HFFc6 (cell line): ENCODE data around the gene ZNF618. TPM values are rescaled to one million over a fixed set of nuclear protein-coding genes. Genes with fewer than 3 reads are reported as not detected.
A peak's percentile ranks its signal among the peaks of the same experiment; 100 is the strongest.

Experiments
- DNase-seq: peaks from one replicate; pipeline ENCODE4 v3.0.0-alpha.2; 2018
- H3K27ac Mint-ChIP-seq: 2 replicates; pipeline ENCODE4 v1.8.0; 2020; ENCODE audit warnings: mild to moderate bottlenecking, mixed read lengths
- H3K27me3 Mint-ChIP-seq: 2 replicates; pipeline ENCODE4 v1.8.0; 2021; ENCODE audit warnings: mild to moderate bottlenecking, moderate library complexity, mixed read lengths; ENCODE audit not compliant: insufficient read depth
- H3K36me3 Mint-ChIP-seq: 2 replicates; pipeline ENCODE4 v1.8.0; 2021; ENCODE audit warnings: low read depth, mixed read lengths
- H3K4me1 Mint-ChIP-seq: 2 replicates; pipeline ENCODE4 v1.8.0; 2020; ENCODE audit warnings: low read depth, mixed read lengths
- H3K4me3 Mint-ChIP-seq: 2 replicates; pipeline ENCODE4 v1.8.0; 2020; ENCODE audit warnings: mild to moderate bottlenecking, moderate library complexity, mixed read lengths
- H3K9me3 Mint-ChIP-seq: 2 replicates; pipeline ENCODE4 v1.8.0; 2020; ENCODE audit warnings: mild to moderate bottlenecking, mixed read lengths
- CTCF ChIP-seq: fragments of 200-600 bp; sonication (generic); IDR thresholded peaks from 2 replicates; pipeline ENCODE4 v1.5.0; 2021; ENCODE audit warnings: antibody characterized with exemption, mild to moderate bottlenecking
- total RNA-seq, 6 experiments: library from RNA; stranded (reverse); fragmentation: NEBNext Ultra II Directional; extraction: Animal tissue kit (Norgen Biotek cat#: 25700); gene quantifications; 2 replicates in 1 of 6; 3 replicates in 5 of 6; pipeline ENCODE4 v1.2.3, GENCODE V29; 2021

Gene ZNF618
- total RNA-seq, 6 experiments from 2014 or later, result 9.4 to 13.6 (median 11.5) TPM

DNA sequence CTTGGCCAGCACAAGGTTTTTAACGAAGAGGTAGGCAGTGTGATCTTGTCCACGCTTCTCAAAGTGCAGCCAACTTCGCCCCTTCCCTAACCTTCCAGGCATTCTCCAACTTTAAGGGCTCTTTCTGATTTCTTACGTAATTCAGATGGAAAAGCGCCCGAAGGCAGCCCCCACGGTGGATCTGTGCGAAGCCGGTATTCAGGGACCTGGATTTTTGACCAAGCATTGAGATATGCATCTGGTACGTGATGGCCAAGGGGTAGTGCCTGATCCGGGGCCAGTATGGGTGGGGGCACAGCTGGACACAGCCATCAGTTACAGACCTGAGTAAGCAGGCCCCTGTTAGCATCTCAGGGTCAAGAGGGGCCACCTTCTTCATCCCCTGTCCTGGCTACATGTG is 122.0 kb downstream of the ZNF618 start:
- Mint-ChIP-seq H3K36me3 (no peaks in the 10 kb centered on the region; the same call in 1 of the 2 replicates), H3K27me3 (no peaks in the 10 kb centered on the region; the same call in 1 of the 2 replicates), H3K4me1 (0 out of 2 replicates have a peak, but pooled peaks cover 5% of the 10 kb centered on the region), H3K4me3 (no peak overlapping the region), H3K9me3 (no peaks in the 10 kb centered on the region), H3K27ac (no peak overlapping the region)
- no peak for DNase-seq
- TF ChIP-seq CTCF, result no peak

- Mint-ChIP-seq H3K4me3 (no peak overlapping the region), H3K36me3 (no peaks in the 10 kb centered on the region; the same call in 1 of the 2 replicates), H3K27ac (no peak overlapping the region), H3K9me3 (no peaks in the 10 kb centered on the region), H3K27me3 (no peaks in the 10 kb centered on the region; the same call in 1 of the 2 replicates), H3K4me1 (0 out of 2 replicates have a peak, but pooled peaks cover 5% of the 10 kb centered on the region)
- peak; percentile 52; the same call in 1 of the 2 replicates for TF ChIP-seq CTCF
- DNase-seq, result no peak
Measured at GRCh38 chr9:113998525-113999255, 122.6 kb downstream of the ZNF618 start.

GRCh38 chr9:113999256-114000062 is 123.3 kb downstream of the ZNF618 start:
- no peak overlapping the region for H3K4me3 Mint-ChIP-seq
- no peak overlapping the region for H3K27ac Mint-ChIP-seq
- DNase-seq, result no peak
- H3K4me1 Mint-ChIP-seq, result 0 out of 2 replicates have a peak, but pooled peaks cover 5% of the 10 kb centered on the region
- no peaks in the 10 kb centered on the region for H3K27me3 Mint-ChIP-seq
- H3K9me3 Mint-ChIP-seq, result no peaks in the 10 kb centered on the region
- no peaks in the 10 kb centered on the region for H3K36me3 Mint-ChIP-seq
- no peak for TF ChIP-seq CTCF

GRCh38 chr9:114000063-114000454 is 124.0 kb downstream of the ZNF618 start:
- Mint-ChIP-seq H3K36me3 (peaks cover under 1% of the 10 kb centered on the region; the same call in 1 of the 2 replicates), H3K4me3 (no peak overlapping the region), H3K27me3 (no peaks in the 10 kb centered on the region), H3K27ac (no peak overlapping the region), H3K9me3 (no peaks in the 10 kb centered on the region), H3K4me1 (0 out of 2 replicates have a peak, but pooled peaks cover 5% of the 10 kb centered on the region)
- DNase-seq, result no peak
- TF ChIP-seq CTCF, result no peak

DNA sequence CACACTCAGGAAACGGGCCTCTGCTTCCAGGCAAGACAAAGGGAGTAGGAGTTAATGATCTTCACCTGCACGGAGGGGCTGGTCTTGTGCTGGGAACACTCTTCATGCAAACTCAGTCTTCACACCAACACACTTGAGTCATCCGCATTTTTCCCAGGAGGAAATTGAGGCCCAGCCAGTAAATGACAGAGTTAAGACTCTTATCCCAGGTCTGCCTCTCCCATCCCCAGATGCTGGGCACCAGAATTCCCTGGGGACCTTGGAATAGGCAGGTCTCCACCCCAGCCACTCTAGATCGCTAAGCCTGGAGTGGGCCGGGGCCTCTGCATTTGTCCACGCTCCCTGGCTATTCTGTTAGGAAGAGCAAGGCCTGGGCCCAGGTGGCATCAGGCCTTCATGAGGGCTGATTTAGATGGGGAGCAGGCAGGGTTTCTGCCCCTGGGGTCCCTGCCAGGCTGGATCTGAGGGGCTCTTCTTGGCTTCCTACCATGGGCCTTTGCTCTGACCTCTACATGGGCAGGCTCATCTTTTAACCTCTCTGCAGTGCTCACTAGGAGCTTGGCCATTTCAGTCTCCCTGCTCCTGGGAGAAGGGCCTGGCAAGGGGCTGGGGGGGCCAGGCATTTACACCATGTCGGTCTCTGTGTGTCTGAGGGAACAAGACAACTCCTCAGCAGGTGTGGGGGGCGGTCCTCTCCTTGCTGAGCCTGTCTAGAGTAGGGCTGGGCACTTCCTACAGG is 124.7 kb downstream of the ZNF618 start:
- DNase-seq, result no peak
- no peak overlapping the region for H3K4me3 Mint-ChIP-seq
- no peaks in the 10 kb centered on the region for H3K27me3 Mint-ChIP-seq
- H3K27ac Mint-ChIP-seq, result no peak overlapping the region
- H3K36me3 Mint-ChIP-seq, result peaks cover 5% of the 10 kb centered on the region
- H3K4me1 Mint-ChIP-seq, result 0 out of 2 replicates have a peak, but pooled peaks cover 5% of the 10 kb centered on the region
- TF ChIP-seq CTCF, result no peak
- no peaks in the 10 kb centered on the region for H3K9me3 Mint-ChIP-seq
